Fibroblast of skin of left biceps (primary cell): ENCODE results near the gene USP17L17.
"Not testable (repeated sequence)": the region's sequence is repeated elsewhere in the genome, so short reads cannot be mapped to it uniquely, and the experiment has no call there.

ENCODE experiments used
- DNase-seq, 2 experiments: peaks; one replicate each; pipeline ENCODE4 v3.0.0-alpha.2; 2013; ENCODE audit warnings: low read depth in 2 of 2

Gene USP17L17

DNA sequence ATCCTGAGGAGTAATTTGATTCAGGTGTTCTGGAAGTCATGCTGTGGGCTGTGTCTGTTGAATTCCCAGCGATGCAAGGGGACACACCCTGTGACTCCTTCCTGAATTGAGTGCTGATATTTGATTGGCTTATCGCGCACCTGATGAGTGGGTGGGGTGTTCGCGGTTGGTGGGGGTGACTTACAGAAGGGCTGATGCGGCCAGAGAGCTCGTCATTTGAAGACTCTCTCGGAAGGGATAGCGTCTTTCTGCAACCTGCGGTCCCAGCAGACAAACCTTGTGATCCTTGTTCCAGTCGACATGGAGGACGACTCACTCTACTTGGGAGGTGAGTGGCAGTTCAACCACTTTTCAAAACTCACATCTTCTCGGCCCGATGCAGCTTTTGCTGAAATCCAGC is at the start of gene USP17L17:
Gene USP17L17, plus strand, starts transcription at position 301 of the 400 bp plus-strand sequence. Its CDS starts 0 bp downstream, at position 301.
- not testable (repeated sequence) for DNase-seq

GRCh38 chr4:9210357-9210756 is 33.3 kb upstream of the USP17L17 start, which contains the start of gene USP17L10:
USP17L10 (plus strand) TSS chr4:9210657; CDS start chr4:9210657, 0 bp downstream.
- not testable (repeated sequence) for DNase-seq

GRCh38 chr4:9214701-9215100 is 29.0 kb upstream of the USP17L17 start:
- not testable (repeated sequence) for DNase-seq

DNA sequence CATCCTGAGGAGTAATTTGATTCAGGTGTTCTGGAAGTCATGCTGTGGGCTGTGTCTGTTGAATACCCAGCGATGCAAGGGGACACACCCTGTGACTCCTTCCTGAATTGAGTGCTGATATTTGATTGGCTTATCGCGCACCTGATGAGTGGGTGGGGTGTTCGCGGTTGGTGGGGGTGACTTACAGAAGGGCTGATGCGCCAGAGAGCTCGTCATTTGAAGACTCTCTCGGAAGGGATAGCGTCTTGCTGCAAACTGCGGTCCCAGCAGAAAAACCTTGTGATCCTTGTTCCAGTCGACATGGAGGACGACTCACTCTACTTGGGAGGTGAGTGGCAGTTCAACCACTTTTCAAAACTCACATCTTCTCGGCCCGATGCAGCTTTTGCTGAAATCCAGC is 28.6 kb upstream of the USP17L17 start, which contains the start of gene USP17L11:
Gene USP17L11, plus strand, starts transcription at position 301 of the 400 bp plus-strand sequence. Its CDS starts 0 bp downstream, at position 301.
- DNase-seq = not testable (repeated sequence)

- not testable (repeated sequence) for DNase-seq
Observed at GRCh38 chr4:9219852-9220251, 23.8 kb upstream of the USP17L17 start, which contains the start of gene USP17L12. USP17L12 (plus strand) TSS chr4:9220152; CDS start chr4:9220152, 0 bp downstream.

DNA sequence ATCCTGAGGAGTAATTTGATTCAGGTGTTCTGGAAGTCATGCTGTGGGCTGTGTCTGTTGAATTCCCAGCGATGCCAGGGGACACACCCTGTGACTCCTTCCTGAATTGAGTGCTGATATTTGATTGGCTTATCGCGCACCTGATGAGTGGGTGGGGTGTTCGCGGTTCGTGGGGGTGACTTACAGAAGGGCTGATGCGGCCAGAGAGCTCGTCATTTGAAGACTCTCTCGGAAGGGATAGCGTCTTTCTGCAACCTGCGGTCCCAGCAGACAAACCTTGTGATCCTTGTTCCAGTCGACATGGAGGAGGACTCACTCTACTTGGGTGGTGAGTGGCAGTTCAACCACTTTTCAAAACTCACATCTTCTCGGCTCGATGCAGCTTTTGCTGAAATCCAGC is 19.1 kb upstream of the USP17L17 start, which contains the start of gene USP17L13:
Gene USP17L13, plus strand, starts transcription at position 301 of the 400 bp plus-strand sequence. Its CDS starts 0 bp downstream, at position 301.
- not testable (repeated sequence) for DNase-seq

DNA sequence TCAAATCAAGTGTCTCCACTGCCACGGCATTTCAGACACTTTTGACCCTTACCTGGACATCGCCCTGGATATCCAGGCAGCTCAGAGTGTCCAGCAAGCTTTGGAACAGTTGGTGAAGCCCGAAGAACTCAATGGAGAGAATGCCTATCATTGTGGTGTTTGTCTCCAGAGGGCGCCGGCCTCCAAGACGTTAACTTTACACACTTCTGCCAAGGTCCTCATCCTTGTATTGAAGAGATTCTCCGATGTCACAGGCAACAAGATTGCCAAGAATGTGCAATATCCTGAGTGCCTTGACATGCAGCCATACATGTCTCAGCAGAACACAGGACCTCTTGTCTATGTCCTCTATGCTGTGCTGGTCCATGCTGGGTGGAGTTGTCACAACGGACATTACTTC is 13.4 kb upstream of the USP17L17 start:
- not testable (repeated sequence) for DNase-seq

GRCh38 chr4:9234085-9234484 is 9.6 kb upstream of the USP17L17 start, which contains the start of gene USP17L15:
USP17L15 (plus strand) TSS chr4:9234385; CDS start chr4:9234385, 0 bp downstream.
- DNase-seq = not testable (repeated sequence)

- DNase-seq = not testable (repeated sequence)
Observed at GRCh38 chr4:9238461-9238860, 5.2 kb upstream of the USP17L17 start.

- not testable (repeated sequence) for DNase-seq
Observed at GRCh38 chr4:9247953-9248680, 4.4 kb downstream of the USP17L17 start, which contains the start of gene USP17L18. USP17L18 (plus strand) TSS chr4:9248630; CDS start chr4:9248630, 0 bp downstream.

- not testable (repeated sequence) for DNase-seq
Observed at GRCh38 chr4:9253078-9253477, 9.4 kb downstream of the USP17L17 start, which contains the start of gene USP17L19. USP17L19 (plus strand) TSS chr4:9253378; CDS start chr4:9253378, 0 bp downstream.

DNA sequence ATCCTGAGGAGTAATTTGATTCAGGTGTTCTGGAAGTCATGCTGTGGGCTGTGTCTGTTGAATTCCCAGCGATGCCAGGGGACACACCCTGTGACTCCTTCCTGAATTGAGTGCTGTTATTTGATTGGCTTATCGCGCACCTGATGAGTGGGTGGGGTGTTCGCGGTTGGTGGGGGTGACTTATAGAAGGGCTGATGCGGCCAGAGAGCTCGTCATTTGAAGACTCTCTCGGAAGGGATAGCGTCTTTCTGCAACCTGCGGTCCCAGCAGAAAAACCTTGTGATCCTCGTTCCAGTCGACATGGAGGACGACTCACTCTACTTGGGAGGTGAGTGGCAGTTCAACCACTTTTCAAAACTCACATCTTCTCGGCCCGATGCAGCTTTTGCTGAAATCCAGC is 14.1 kb downstream of the USP17L17 start, which contains the start of gene USP17L20:
Gene USP17L20, plus strand, starts transcription at position 301 of the 400 bp plus-strand sequence. Its CDS starts 0 bp downstream, at position 301.
- DNase-seq = not testable (repeated sequence)

- DNase-seq = not testable (repeated sequence)
Observed at GRCh38 chr4:9262572-9262971, 18.9 kb downstream of the USP17L17 start, which contains the start of gene USP17L21. USP17L21 (plus strand) TSS chr4:9262872; CDS start chr4:9262872, 0 bp downstream.

DNA sequence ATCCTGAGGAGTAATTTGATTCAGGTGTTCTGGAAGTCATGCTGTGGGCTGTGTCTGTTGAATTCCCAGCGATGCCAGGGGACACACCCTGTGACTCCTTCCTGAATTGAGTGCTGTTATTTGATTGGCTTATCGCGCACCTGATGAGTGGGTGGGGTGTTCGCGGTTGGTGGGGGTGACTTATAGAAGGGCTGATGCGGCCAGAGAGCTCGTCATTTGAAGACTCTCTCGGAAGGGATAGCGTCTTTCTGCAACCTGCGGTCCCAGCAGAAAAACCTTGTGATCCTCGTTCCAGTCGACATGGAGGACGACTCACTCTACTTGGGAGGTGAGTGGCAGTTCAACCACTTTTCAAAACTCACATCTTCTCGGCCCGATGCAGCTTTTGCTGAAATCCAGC is 23.6 kb downstream of the USP17L17 start, which contains the start of gene USP17L22:
Gene USP17L22, plus strand, starts transcription at position 301 of the 400 bp plus-strand sequence. Its CDS starts 0 bp downstream, at position 301.
- DNase-seq = not testable (repeated sequence)

DNA sequence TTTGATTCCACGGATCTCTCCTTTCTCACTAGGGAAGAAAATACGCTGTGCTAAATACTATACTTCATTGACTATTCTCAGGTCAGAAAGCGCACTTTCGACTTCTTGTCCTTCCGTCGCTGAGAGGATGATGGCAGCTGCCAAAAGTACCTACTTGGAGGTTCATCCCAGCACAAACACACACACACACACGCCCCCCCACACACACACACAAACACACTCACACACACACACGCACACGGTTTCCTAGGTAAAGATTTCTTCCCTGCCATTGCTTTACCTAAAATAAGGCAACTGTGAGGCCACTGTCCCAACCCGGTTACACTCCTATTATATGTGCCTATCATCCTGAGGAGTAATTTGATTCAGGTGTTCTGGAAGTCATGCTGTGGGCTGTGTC is 28.0 kb downstream of the USP17L17 start:
- DNase-seq = not testable (repeated sequence)
